HCT116 (cell line): ENCODE measurements around the gene SSH2. TPM values are rescaled to one million over a fixed set of nuclear protein-coding genes. Genes with fewer than 3 reads are reported as not detected.
"Not testable (repeated sequence)": the region's sequence is repeated elsewhere in the genome, so short reads cannot be mapped to it uniquely, and the experiment has no call there.

Source experiments
- ATAC-seq: fragments of 200-7000 bp; cut with Tn5 transposase; 2 replicates; pipeline ENCODE4 v1.9.1; 2020; ENCODE audit warnings: mild to moderate bottlenecking, moderate library complexity
- BruUV-seq: library from RNA; stranded (reverse); fragments of 400-500 nt; replicated peaks from 2 replicates; lab custom pipeline; 2021; lab: Mats Ljungman, UMichigan
- CTCF ChIA-PET: fragments of 300-600 bp; sonication (Branson Sonifier 250); formaldehyde crosslinking; loops from one replicate; lab custom pipeline; 2021; ENCODE audit warnings: antibody characterized with exemption; lab: Charles Lee
- POLR2A ChIA-PET: fragments of 300-600, 350-600 bp; sonication (Branson Sonifier 250); formaldehyde crosslinking; loops from one replicate; lab custom pipeline; 2021; ENCODE audit warnings: antibody characterized with exemption; lab: Charles Lee
- RAD21 ChIA-PET, 2 experiments: fragments of 300-600 bp; sonication (Branson Sonifier 250); formaldehyde crosslinking; loops; one replicate each; lab custom pipeline; 2023; ENCODE audit warnings: low total read pairs in 2 of 2; ENCODE audit not compliant: uncharacterized antibody in 2 of 2, unreplicated experiment in 2 of 2, low non-redundant PET in 1 of 2; lab: Charles Lee
- DNase-seq: peaks from one replicate; pipeline ENCODE4 v3.0.0-alpha.2; 2010; ENCODE audit warnings: low read depth, low spot score
- H2AFZ ChIP-seq: fragments of 200-600 bp; shearing (Covaris generic), sonication (generic); 2 replicates; pipeline ENCODE4 v1.6.1; 2017; ENCODE audit warnings: low read depth, mixed run types, mixed read lengths, antibody characterized with exemption, low read length; ENCODE audit not compliant: poor library complexity, severe bottlenecking
- H3K27ac ChIP-seq: 2 replicates; pipeline ENCODE4 v1.5.1; 2012; ENCODE audit warnings: low read depth, low read length
- H3K27me3 ChIP-seq: fragments of 200-600 bp; sonication (generic); 2 replicates; pipeline ENCODE4 v1.6.1; 2016; ENCODE audit warnings: mixed run types, low read length, mixed read lengths; ENCODE audit not compliant: insufficient read depth
- H3K36me3 ChIP-seq, 2 experiments: fragments of 200-500 bp in 1 of 2; fragments of 200-600 bp in 1 of 2; sonication (Bioruptor generic) in 1 of 2; sonication (generic) in 1 of 2; 2 replicates each; pipeline versions ENCODE4 v1.5.1 to v1.6.1; 2014 to 2016; ENCODE audit warnings: low read length in 2 of 2, inconsistent platforms in 1 of 2, mixed read lengths in 1 of 2, mixed run types in 1 of 2; ENCODE audit not compliant: insufficient read depth in 2 of 2, control insufficient read depth in 1 of 2
- H3K4me1 ChIP-seq, 2 experiments: fragments of 200-600 bp in 1 of 2; sonication (generic) in 1 of 2; 2 replicates each; pipeline versions ENCODE4 v1.5.1 to v1.6.1; 2012 to 2017; ENCODE audit warnings: low read length in 2 of 2, inconsistent platforms in 1 of 2, mild to moderate bottlenecking in 1 of 2, mixed read lengths in 1 of 2, mixed run types in 1 of 2, moderate library complexity in 1 of 2; ENCODE audit not compliant: insufficient read depth in 2 of 2, control insufficient read depth in 1 of 2
- H3K4me2 ChIP-seq: fragments of 200-600 bp; sonication (generic); 2 replicates; pipeline ENCODE4 v1.6.1; 2017; ENCODE audit warnings: mixed run types, low read length, mixed read lengths
- H3K4me3 ChIP-seq, 2 experiments: fragments of 200-600 bp in 1 of 2; sonication (generic) in 1 of 2; replicated peaks in 1 of 2; 2 replicates each; pipeline ENCODE4 v1.5.1; 2011 to 2016; ENCODE audit warnings: low read length in 2 of 2, control low read depth in 1 of 2, low read depth in 1 of 2, mild to moderate bottlenecking in 1 of 2, mixed read lengths in 1 of 2, mixed run types in 1 of 2
- H3K79me2 ChIP-seq: fragments of 200-600 bp; sonication (generic); 2 replicates; pipeline ENCODE4 v1.6.1; 2017; ENCODE audit warnings: mild to moderate bottlenecking, mixed run types, low read length, moderate library complexity, mixed read lengths; ENCODE audit not compliant: insufficient read depth
- H3K9ac ChIP-seq: fragments of 200-600 bp; sonication (generic); 2 replicates; pipeline ENCODE4 v1.6.1; 2016; ENCODE audit warnings: low read length, mixed read lengths
- H3K9me2 ChIP-seq: fragments of 200-600 bp; sonication (generic), shearing (Covaris generic); 2 replicates; pipeline ENCODE4 v1.6.1; 2017; ENCODE audit warnings: mixed run types, mild to moderate bottlenecking, moderate library complexity; ENCODE audit not compliant: insufficient read depth
- H3K9me3 ChIP-seq, 2 experiments: fragments of 200-500 bp in 1 of 2; fragments of 200-600 bp in 1 of 2; sonication (Bioruptor generic) in 1 of 2; sonication (generic) in 1 of 2; 2 replicates each; pipeline ENCODE4 v1.6.1; 2014 to 2017; ENCODE audit warnings: low read length in 2 of 2, mixed read lengths in 2 of 2, inconsistent platforms in 1 of 2, low read depth in 1 of 2, mild to moderate bottlenecking in 1 of 2, mixed run types in 1 of 2, moderate library complexity in 1 of 2; ENCODE audit not compliant: control insufficient read depth in 1 of 2, insufficient read depth in 1 of 2
- H4K20me1 ChIP-seq: fragments of 200-600 bp; sonication (generic), shearing (Covaris generic); 2 replicates; pipeline ENCODE4 v1.6.1; 2017; ENCODE audit warnings: mixed run types, mild to moderate bottlenecking, moderate library complexity; ENCODE audit not compliant: insufficient read depth
- CBX3 ChIP-seq: IDR thresholded peaks from 2 replicates; pipeline ENCODE4 v1.6.1; 2012; ENCODE audit warnings: low read depth
- CEBPB ChIP-seq: IDR thresholded peaks from 2 replicates; pipeline ENCODE4 v1.6.1; 2012; ENCODE audit warnings: low read depth
- ELF1 ChIP-seq: IDR thresholded peaks from 2 replicates; pipeline ENCODE4 v1.6.1; 2012; ENCODE audit warnings: low read depth, borderline replicate concordance
- EZH2 ChIP-seq: fragments of 200-600 bp; sonication (generic); IDR thresholded peaks from 2 replicates; pipeline ENCODE4 v1.6.1; 2017; ENCODE audit warnings: antibody characterized with exemption, mixed run types
- FOSL1 ChIP-seq: IDR thresholded peaks from 2 replicates; pipeline ENCODE4 v1.6.1; 2012; ENCODE audit warnings: low read depth
- POLR2AphosphoS5 ChIP-seq: IDR thresholded peaks from 2 replicates; pipeline ENCODE4 v1.6.1; 2011; ENCODE audit warnings: mild to moderate bottlenecking, low read depth, low read length, moderate library complexity
- RAD21 ChIP-seq: IDR thresholded peaks from 2 replicates; pipeline ENCODE4 v1.6.1; 2012; ENCODE audit warnings: low read depth, mild to moderate bottlenecking
- SIN3A ChIP-seq: IDR thresholded peaks from 2 replicates; pipeline ENCODE4 v1.6.1; 2012; ENCODE audit warnings: low read depth
- SP1 ChIP-seq: IDR thresholded peaks from 2 replicates; pipeline ENCODE4 v1.6.1; 2012; ENCODE audit warnings: low read depth
- SRF ChIP-seq: IDR thresholded peaks from 2 replicates; pipeline ENCODE4 v1.6.1; 2012; ENCODE audit warnings: low read depth
- TCF7L2 ChIP-seq: IDR thresholded peaks from 2 replicates; pipeline ENCODE4 v1.7.0; 2011; ENCODE audit warnings: borderline replicate concordance, inconsistent platforms; ENCODE audit not compliant: insufficient read depth, insufficient read length; ENCODE audit errors: extremely low read depth
- YY1 ChIP-seq: IDR thresholded peaks from 2 replicates; pipeline ENCODE4 v1.6.1; 2011; ENCODE audit warnings: low read length, low read depth, moderate library complexity, mild to moderate bottlenecking; ENCODE audit not compliant: insufficient replicate concordance; ENCODE audit errors: extremely low read depth
- ZFX ChIP-seq: fragments of 450-650 bp; IDR thresholded peaks from 2 replicates; pipeline ENCODE4 v1.6.1; 2017
- ZNF274 ChIP-seq: fragments of 200-500 bp; sonication (Bioruptor generic); IDR thresholded peaks from 2 replicates; pipeline ENCODE4 v1.6.1; 2014; ENCODE audit warnings: mild to moderate bottlenecking, low read depth, low read length, inconsistent platforms
- intact Hi-C: fragments of 100-400 bp; cut with micrococcal nuclease; formaldehyde crosslinking; loops from 2 replicates; pipeline ENCODE4 v1.10.0; 2022
- total RNA-seq: library from RNA; stranded (reverse); gene quantifications from one replicate; pipeline ENCODE4 v1.2.1, GENCODE V29; 2021; ENCODE audit not compliant: unreplicated experiment
- TF ChIP-seq, protein P1 (sequence below): IDR thresholded peaks from 2 replicates; pipeline ENCODE4 v1.6.1; 2012
- TF ChIP-seq, protein P2 (sequence below): IDR thresholded peaks from 2 replicates; pipeline ENCODE4 v1.6.1; 2012

SSH2 gene
- total RNA-seq, 1 experiment from 2014 or later: 17.0 TPM

DNA sequence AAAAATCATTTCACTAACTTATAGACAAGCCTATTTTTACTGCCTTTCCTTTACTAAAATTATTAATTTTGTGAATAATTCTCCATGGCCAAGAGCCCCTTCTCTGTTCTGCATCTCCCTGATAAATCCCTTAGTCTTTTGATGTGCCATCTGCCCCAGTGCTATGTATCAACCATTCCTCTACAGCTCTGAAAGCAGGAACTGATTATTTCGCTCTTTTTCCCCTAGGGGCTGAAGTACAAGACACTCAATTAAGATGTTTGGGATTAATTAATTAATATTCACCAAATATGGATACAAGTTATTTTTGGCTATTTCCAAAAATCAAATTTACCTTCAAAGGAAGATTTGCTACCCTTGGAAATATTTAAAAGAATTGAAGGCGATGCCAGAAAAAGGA is 26.6 kb downstream of the SSH2 start:
- intact Hi-C loops: no loop called here
- H3K4me2 ChIP-seq: no peak overlapping the region
- H3K27me3 ChIP-seq: no peaks in the 10 kb centered on the region
- TF ChIP-seq CEBPB (no peak), SRF (no peak), TCF7L2 (no peak), FOSL1 (no peak), RAD21 (no peak), CBX3 (no peak), ZNF274 (no peak), POLR2AphosphoS5 (no peak), EZH2 (no peak), YY1 (no peak), ELF1 (no peak), SIN3A (no peak), SP1 (no peak), ZFX (no peak)
- TF ChIP-seq, protein P1, sequence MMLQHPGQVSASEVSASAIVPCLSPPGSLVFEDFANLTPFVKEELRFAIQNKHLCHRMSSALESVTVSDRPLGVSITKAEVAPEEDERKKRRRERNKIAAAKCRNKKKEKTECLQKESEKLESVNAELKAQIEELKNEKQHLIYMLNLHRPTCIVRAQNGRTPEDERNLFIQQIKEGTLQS: no peak
- TF ChIP-seq, protein P2, sequence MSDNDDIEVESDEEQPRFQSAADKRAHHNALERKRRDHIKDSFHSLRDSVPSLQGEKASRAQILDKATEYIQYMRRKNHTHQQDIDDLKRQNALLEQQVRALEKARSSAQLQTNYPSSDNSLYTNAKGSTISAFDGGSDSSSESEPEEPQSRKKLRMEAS: no peak
- ATAC-seq: no peak
- DNase-seq: no peak
- no peak overlapping the region for H3K9ac ChIP-seq
- H3K4me3 ChIP-seq: no peak overlapping the region
- no peaks in the 10 kb centered on the region for H3K4me1 ChIP-seq
- H3K9me2 ChIP-seq: no peaks in the 10 kb centered on the region
- peaks cover 17% of the 10 kb centered on the region for H3K79me2 ChIP-seq
- ChIA-PET RAD21 (no interaction called here), CTCF (no interaction called here), POLR2A (no interaction called here)
- H2AFZ ChIP-seq: no peak overlapping the region
- H3K27ac ChIP-seq: no peak overlapping the region
- H4K20me1 ChIP-seq: no peaks in the 10 kb centered on the region
- BruUV-seq: no TSS peak
- peaks cover 10 to 12% of the 10 kb centered on the region in 2 experiments; a peak in 3 of 4 replicates for H3K9me3 ChIP-seq
- no peaks in the 10 kb centered on the region for H3K36me3 ChIP-seq

DNA sequence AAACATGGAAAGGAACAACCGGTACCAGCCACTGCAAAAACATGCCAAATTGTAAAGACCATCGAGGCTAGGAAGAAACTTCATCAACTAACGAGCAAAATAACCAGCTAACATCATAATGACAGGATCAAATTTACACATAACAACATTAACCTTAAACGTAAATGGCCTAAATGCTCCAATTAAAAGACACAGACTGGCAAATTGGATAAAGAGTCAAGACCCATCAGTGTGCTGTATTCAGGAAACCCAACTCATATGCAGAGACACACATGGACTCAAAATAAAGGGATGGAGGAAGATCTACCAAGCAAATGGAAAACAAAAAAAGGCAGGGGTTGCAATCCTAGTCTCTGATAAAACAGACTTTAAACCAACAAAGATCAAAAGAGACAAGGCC is 32.9 kb downstream of the SSH2 start:
- H3K9me2 ChIP-seq, POLR2A ChIA-PET, ATAC-seq, H4K20me1 ChIP-seq, H3K9ac ChIP-seq, H2AFZ ChIP-seq, H3K27ac ChIP-seq, DNase-seq, H3K4me3 ChIP-seq, H3K4me1 ChIP-seq, H3K27me3 ChIP-seq, RAD21 ChIA-PET, intact Hi-C loops, H3K9me3 ChIP-seq, BruUV-seq, H3K79me2 ChIP-seq, H3K4me2 ChIP-seq, H3K36me3 ChIP-seq, CTCF ChIA-PET: not testable (repeated sequence)
